ENCODE data around the gene CAST. TPM values are rescaled to one million over a fixed set of nuclear protein-coding genes. Genes with fewer than 3 reads are reported as not detected.
"Not testable (repeated sequence)": the region's sequence is repeated elsewhere in the genome, so short reads cannot be mapped to it uniquely, and the experiment has no call there.

Gene CAST
- total RNA-seq, 2 experiments from 2014 or later, result 155 to 162 TPM

DNA sequence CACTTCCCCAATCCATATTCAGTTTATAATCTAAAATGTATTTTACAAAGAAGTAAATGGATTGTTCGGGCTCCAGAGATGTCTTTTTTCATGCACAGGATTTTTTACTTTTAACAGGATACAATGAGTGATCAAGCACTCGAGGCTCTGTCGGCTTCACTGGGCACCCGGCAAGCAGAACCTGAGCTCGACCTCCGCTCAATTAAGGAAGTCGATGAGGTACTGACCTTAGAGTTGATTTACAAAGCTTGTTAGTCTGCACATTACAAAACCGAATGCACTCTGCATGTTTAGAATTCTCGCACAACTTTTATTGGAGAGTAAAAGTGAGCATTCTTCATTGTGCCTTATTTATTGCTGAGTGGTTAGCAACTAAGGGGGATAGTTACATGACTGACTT lies 80.4 kb downstream of the CAST start:
- ChIA-PET CTCF (interaction anchor here (1.0 to 3.9 kb wide), 3 partner anchors 9 to 128 kb away, joined by 3 to 25 read pairs (median 4); no protein-coding TSS in a partner anchor), POLR2A (no interaction called here)
- no peak overlapping the region for H3K4me3 Mint-ChIP-seq
- peaks cover 37% of the 10 kb centered on the region for H3K4me1 Mint-ChIP-seq (ENCODE audit: low read depth)
- intact Hi-C loops (cut with micrococcal nuclease), result no loop called here
- DNase-seq, result no peak
- no peak overlapping the region for H3K27ac Mint-ChIP-seq
- no peaks in the 10 kb centered on the region for H3K27me3 Mint-ChIP-seq
- peaks cover 3% of the 10 kb centered on the region for H3K9me3 Mint-ChIP-seq
- peaks cover 42% of the 10 kb centered on the region for H3K36me3 Mint-ChIP-seq

DNA sequence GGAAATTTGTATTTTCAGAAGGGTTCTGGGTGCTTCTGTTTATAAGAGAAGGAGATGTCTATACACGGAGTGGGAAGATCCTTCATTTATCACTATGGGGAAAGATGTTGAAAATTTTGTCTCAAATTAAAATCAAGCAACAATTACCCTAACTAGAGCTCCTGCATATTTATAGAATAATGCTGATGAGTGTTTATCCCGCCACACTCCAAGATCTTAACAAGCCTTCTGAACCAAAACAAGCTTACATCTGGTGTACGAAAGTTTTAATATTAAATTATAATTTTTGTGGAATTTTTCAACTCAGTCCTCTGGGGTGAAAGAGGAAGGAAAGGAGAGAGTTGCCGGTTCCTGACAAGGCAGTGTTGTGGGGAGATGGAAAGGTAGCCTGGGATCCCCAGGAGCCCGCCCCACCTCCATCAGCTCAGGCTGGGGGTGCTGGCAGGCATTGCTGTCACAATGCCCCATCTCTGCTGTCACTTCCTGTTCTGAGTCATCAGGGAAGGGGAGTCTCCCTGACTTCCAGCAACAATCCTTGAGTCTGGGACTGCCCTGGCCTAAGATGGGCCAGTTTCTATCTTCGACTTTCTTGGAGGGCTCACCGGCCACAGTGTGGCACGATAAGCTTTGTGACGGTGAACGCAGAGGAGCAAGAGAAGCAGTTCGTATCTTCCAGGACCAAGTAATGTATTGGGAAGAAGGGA lies 81.0 kb downstream of the CAST start:
- peak overlapping the region; percentile 65 for H3K27ac Mint-ChIP-seq
- H3K9me3 Mint-ChIP-seq, result peaks cover 3% of the 10 kb centered on the region
- intact Hi-C loops (cut with micrococcal nuclease), result no loop called here
- H3K36me3 Mint-ChIP-seq, result peaks cover 38% of the 10 kb centered on the region
- no peaks in the 10 kb centered on the region for H3K27me3 Mint-ChIP-seq
- DNase-seq, result no peak
- H3K4me1 Mint-ChIP-seq (ENCODE audit: low read depth), result peaks cover 37% of the 10 kb centered on the region
- ChIA-PET POLR2A (interaction anchor here (0.6 kb wide), 1 partner anchor 62 kb away, joined by 3 read pairs; no protein-coding TSS in a partner anchor), CTCF (interaction anchor here (1.0 to 3.9 kb wide), 3 partner anchors 8 to 129 kb away, joined by 3 to 25 read pairs (median 4); no protein-coding TSS in a partner anchor)
- no peak overlapping the region for H3K4me3 Mint-ChIP-seq

DNA sequence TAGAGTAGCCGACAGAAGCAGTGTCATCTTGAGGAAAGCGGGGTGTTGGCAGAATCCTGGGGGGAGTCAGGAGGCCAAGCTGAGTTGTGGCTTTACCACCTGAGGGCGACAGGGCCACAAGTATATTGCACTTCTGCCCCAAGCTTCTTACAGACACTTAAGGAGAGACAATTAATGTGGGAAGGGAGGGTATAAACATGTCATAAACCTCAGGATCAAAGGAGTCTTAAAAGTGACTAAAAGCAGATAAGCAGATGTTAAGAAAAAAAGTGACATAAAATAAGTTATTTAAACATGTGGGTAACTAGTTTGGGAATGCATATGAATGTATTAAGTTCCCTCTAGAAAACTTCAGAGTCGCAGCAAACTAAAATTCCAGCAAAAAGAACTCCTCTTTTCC lies 81.6 kb downstream of the CAST start:
- intact Hi-C loops (cut with micrococcal nuclease), result no loop called here
- CTCF ChIA-PET, result interaction anchor here (1.2 to 3.9 kb wide), 2 partner anchors 8 to 398 kb away, joined by 3 to 25 read pairs; no protein-coding TSS in a partner anchor
- Mint-ChIP-seq H3K27ac (peak overlapping the region; percentile 65), H3K4me3 (no peak overlapping the region), H3K36me3 (peaks cover 41% of the 10 kb centered on the region), H3K4me1 (ENCODE audit: low read depth) (peaks cover 37% of the 10 kb centered on the region), H3K27me3 (no peaks in the 10 kb centered on the region), H3K9me3 (peaks cover 3% of the 10 kb centered on the region)
- POLR2A ChIA-PET, result interaction anchor here (0.6 kb wide), 1 partner anchor 61 kb away, joined by 3 read pairs; no protein-coding TSS in a partner anchor
- DNase-seq, result no peak

DNA sequence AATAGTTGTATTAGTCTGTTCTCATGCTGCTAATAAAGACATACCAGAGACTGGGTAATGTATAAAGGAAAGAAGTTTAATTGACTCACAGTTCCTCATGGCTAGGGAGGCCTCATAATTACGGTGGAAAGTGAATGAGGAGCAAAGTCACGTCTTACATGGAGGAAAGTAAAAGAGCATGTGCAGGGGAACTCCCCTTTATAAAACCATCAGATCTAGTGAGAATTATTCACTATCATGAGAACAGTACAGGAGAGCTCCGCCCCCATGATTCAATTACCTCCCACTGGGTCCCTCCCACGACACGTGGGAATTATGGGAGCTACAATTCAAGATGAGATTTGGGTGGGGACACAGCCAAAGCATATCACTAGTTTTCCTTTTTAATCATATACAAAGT lies 82.0 kb downstream of the CAST start:
- peak; percentile 26 for DNase-seq
- H3K27me3 Mint-ChIP-seq; H3K4me3 Mint-ChIP-seq; POLR2A ChIA-PET; intact Hi-C loops (cut with micrococcal nuclease); H3K9me3 Mint-ChIP-seq: not testable (repeated sequence)
- Mint-ChIP-seq H3K4me1 (ENCODE audit: low read depth) (peaks cover 37% of the 10 kb centered on the region), H3K36me3 (peaks cover 44% of the 10 kb centered on the region), H3K27ac (peak overlapping the region; percentile 9)
- CTCF ChIA-PET, result interaction anchor here (1.2 to 3.9 kb wide), 2 partner anchors 7 to 399 kb away, joined by 3 to 25 read pairs; no protein-coding TSS in a partner anchor

DNA sequence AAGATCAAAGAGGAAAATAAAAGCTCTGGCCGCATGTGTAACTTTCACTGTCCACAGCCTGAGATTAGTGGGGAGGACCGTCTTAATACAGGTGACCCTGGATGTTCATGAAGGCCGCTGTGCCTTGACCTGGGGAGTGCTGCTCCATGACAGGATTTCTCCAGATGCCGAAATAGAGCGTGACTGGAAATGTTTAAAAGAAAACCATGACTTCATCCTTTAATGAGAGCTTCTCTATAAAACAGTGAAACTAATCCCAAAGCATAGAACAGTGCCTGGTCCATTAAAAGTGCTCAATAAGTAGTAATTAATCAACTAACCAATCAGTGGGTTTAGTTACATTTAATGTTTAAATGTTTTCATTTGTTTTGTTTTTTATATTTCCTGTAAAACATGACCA lies 82.8 kb downstream of the CAST start:
- Mint-ChIP-seq H3K36me3 (peaks cover 44% of the 10 kb centered on the region), H3K4me1 (ENCODE audit: low read depth) (peaks cover 37% of the 10 kb centered on the region), H3K27me3 (no peaks in the 10 kb centered on the region), H3K4me3 (no peak overlapping the region), H3K9me3 (peaks cover 3% of the 10 kb centered on the region), H3K27ac (peak overlapping the region; percentile 46)
- POLR2A ChIA-PET, result interaction anchor here (1.2 kb wide), 1 partner anchor 130 kb away, joined by 3 read pairs; no protein-coding TSS in a partner anchor
- no peak for DNase-seq
- CTCF ChIA-PET, result interaction anchor here (1.2 kb wide), 1 partner anchor 399 kb away, joined by 3 read pairs; no protein-coding TSS in a partner anchor
- intact Hi-C loops (cut with micrococcal nuclease), result no loop called here

DNA sequence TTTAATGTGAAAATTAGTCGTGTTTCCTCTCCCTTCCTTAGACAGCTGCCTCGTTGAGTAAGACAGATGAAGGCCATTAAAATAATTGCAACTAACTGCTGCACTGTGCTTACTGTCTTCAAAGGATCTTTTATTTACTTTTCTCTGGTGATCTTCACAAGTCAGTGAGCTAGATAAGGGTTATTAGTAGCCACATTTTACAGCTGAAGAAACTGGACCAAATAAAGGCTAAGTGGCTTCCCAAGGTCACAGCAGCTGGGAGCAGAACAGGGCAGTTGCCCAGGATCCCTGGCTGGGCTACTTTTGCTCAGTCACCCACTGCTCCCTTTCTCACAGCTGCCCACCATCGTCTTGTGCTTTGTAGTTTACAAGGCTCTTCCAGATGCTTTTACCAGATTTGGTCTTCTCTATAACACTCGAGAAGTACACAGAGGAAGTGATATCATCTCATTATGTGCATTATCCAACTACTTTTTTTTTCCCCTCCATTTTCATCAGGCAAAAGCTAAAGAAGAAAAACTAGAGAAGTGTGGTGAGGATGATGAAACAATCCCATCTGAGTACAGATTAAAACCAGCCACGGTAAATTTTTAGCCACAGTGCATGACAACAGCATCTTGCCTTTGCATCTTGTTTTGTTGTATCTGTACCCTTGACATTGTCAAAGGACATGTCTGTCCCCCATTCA lies 83.8 kb downstream of the CAST start:
- intact Hi-C loops (cut with micrococcal nuclease), result no loop called here

DNA sequence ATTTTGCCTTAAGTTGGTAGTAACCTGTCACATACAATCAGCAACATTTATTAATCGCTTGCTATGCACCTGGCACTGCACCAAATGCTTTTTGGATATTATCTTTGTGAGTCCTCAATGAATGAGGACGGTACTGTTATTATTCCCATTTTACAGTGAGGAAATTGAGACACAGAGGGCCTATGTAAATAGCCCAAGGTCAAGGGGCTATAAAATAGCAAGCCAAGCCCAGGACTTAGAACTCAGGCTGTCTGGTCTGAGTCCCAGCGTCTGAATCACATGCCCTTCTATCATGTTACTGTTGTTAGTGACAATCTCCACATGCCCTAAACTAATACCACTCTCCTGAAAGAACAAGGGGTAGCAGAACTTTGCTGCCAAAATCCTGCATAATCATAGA lies 85.5 kb downstream of the CAST start:
- CTCF ChIA-PET, result interaction anchor here (0.9 kb wide), 1 partner anchor 121 kb away, joined by 4 read pairs; no protein-coding TSS in a partner anchor
- no peak overlapping the region for H3K27ac Mint-ChIP-seq

More for the DNA sequence above, 83.8 kb downstream of the CAST start:
- Mint-ChIP-seq H3K4me3 (no peak overlapping the region), H3K9me3 (peaks cover 3% of the 10 kb centered on the region), H3K4me1 (ENCODE audit: low read depth) (peaks cover 36% of the 10 kb centered on the region), H3K27me3 (no peaks in the 10 kb centered on the region), H3K27ac (peak overlapping the region; percentile 79), H3K36me3 (peaks cover 42% of the 10 kb centered on the region)
- no peak for DNase-seq
- POLR2A ChIA-PET, result interaction anchor here (1.2 kb wide), 1 partner anchor 129 kb away, joined by 3 read pairs; no protein-coding TSS in a partner anchor
- CTCF ChIA-PET, result no interaction called here

DNA sequence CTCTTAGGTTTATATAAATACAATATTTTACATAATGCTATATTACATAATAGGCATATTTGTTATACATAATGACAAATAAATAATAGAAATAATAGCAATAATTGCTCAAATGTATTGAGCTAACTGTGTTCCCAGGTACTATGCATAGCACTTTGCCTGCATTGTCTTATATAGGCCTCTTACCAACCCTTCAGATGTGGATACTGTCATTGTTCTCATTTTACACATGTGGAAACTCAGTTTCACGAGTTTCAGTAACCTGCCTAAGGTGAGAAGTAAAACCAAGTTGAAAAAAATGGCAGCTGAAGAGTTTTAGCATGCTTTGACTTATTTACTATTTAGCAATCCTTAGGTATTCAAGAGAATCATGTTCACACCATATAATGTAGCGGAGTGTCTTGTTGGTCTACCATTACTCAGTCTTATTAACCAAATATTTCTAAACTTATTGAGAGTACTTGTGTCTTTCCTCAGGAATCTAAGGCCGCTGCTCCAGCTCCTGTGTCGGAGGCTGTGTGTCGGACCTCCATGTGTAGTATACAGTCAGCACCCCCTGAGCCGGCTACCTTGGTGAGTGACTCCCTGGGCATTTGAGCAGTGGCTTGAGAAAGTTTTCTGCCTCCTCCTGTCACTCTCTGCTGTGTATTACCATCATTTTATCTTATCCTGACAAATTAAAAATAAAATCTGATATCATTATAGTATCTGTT lies 88.1 kb downstream of the CAST start:
- Mint-ChIP-seq H3K27me3 (no peaks in the 10 kb centered on the region), H3K4me1 (ENCODE audit: low read depth) (peaks cover 30% of the 10 kb centered on the region), H3K4me3 (no peak overlapping the region), H3K36me3 (peaks cover 32% of the 10 kb centered on the region), H3K9me3 (no peaks in the 10 kb centered on the region), H3K27ac (no peak overlapping the region)
- ChIA-PET POLR2A (no interaction called here), CTCF (interaction anchor here (1.0 to 3.8 kb wide), 6 partner anchors 8 to 414 kb away, joined by 3 to 25 read pairs (median 4); no protein-coding TSS in a partner anchor)
- DNase-seq, result no peak
- intact Hi-C loops (cut with micrococcal nuclease), result loop anchor here (5.0 to 10.0 kb wide), 2 partner anchors 187 to 405 kb away; partner anchors contain the start of gene LNPEP

More for the DNA sequence above, 85.5 kb downstream of the CAST start:
- no peaks in the 10 kb centered on the region for H3K27me3 Mint-ChIP-seq
- intact Hi-C loops (cut with micrococcal nuclease), result no loop called here
- H3K36me3 Mint-ChIP-seq, result peaks cover 36% of the 10 kb centered on the region
- H3K4me1 Mint-ChIP-seq (ENCODE audit: low read depth), result peaks cover 34% of the 10 kb centered on the region
- DNase-seq, result no peak
- H3K4me3 Mint-ChIP-seq, result no peak overlapping the region
- peaks cover 3% of the 10 kb centered on the region for H3K9me3 Mint-ChIP-seq
- POLR2A ChIA-PET, result no interaction called here

DNA sequence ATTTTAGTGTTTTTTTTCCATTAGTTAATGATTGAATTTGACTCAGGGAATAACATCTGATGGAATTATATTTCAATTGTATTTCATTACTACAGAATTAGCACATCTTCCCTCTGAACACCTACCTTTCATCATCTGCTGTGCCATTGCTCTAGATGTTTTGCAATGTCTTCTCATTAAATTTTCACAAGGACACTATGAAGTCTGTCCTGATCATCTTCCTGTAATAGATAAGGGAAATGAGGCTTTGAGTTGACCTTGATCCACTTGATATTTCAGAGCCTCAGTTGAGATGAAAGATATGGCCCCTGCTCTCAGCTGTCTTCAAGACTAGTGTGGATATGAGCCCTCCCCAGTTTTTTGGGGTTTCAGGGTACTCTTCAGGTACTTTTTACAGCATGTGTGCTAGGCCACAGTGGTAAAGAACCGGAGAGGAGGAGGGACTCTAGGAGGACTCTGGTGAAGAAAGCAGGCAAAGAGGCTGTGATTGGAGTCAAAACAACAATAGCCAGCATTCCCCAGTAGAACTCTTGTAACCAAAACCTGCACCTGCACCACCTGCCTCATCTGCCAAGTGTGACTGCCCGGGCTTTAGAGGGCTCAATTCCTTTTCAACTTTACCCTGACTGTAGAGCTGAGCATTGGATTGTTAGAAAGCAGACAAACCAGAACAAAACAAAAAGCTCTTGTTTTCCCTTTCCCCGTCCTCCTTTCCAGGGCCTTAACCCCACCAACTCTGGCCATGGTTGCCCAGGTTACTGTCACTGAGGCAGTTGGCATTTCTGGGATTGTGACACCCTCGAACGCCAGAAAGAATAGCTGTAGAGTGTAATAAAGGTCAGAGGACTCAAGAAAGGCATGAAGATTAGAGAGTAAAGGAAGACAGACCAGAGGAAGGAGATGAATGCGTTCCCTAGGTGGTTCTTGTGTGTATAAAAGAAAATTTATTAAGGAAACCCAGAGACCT lies 89.3 kb downstream of the CAST start:
- Mint-ChIP-seq H3K9me3 (no peaks in the 10 kb centered on the region), H3K27ac (peak overlapping the region; percentile 8), H3K36me3 (peaks cover 31% of the 10 kb centered on the region), H3K27me3 (no peaks in the 10 kb centered on the region), H3K4me1 (ENCODE audit: low read depth) (peaks cover 18% of the 10 kb centered on the region), H3K4me3 (no peak overlapping the region)
- DNase-seq, result no peak
- intact Hi-C loops (cut with micrococcal nuclease), result loop anchor here (1.0 to 10.0 kb wide), 6 partner anchors 72 to 411 kb away; partner anchors contain the start of gene LNPEP
- ChIA-PET POLR2A (no interaction called here), CTCF (interaction anchor here (0.5 to 3.8 kb wide), 42 partner anchors 9 to 480 kb away, joined by 3 to 50 read pairs (median 4); partner anchors contain the start of genes ERAP1 and LIX1)

DNA sequence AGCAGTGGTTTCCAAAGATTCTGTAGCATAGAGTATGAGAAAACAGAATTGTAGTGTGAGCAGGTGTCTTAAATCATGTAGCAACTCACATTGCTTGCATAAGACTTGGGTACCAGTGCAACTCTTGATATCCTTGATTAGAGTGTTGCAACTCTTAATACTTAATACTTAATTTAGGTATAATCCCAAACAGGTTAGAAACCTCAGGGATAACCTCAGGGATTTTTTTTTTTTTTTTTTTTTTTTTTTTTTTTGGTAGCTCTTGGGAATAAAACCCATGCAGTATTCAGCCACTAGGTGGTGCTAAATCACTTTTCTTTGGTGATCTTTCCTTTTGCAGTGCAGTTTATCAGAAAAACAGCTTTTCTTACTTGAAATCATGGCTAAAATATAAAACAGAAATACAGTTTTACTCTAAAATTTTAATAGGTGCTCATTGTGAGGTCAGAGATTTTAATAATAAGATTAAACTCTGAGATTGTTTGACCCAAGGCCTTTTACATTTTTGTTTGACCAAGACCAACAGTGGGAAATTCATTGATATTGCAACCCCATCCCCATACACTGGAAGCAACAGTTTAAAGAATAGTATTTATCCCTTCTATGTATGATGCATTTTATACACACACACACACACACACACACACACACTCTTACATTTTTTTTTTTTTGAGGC lies 90.3 kb downstream of the CAST start:
- ChIA-PET POLR2A (no interaction called here), CTCF (interaction anchor here (0.6 to 3.8 kb wide), 43 partner anchors 10 to 410 kb away, joined by 3 to 50 read pairs (median 5); partner anchors contain the start of genes ERAP1 and LIX1)
- Mint-ChIP-seq H3K4me3 (no peak overlapping the region), H3K27ac (no peak overlapping the region), H3K27me3 (no peaks in the 10 kb centered on the region), H3K4me1 (ENCODE audit: low read depth) (peaks cover 15% of the 10 kb centered on the region), H3K36me3 (peaks cover 36% of the 10 kb centered on the region), H3K9me3 (no peaks in the 10 kb centered on the region)
- DNase-seq, result no peak
- intact Hi-C loops (cut with micrococcal nuclease), result loop anchor here (1.0 to 10.0 kb wide), 6 partner anchors 71 to 410 kb away; partner anchors contain the start of gene LNPEP
